GM21526 (cell line): Measurements from ENCODE around the gene LRRC2.
"Not testable (repeated sequence)": the region's sequence is repeated elsewhere in the genome, so short reads cannot be mapped to it uniquely, and the experiment has no call there.

Experiments
- ATAC-seq: cut with Tn5 transposase; IDR thresholded peaks from one replicate; pipeline ENCODE4 v1.9.1; 2021; ENCODE audit warnings: moderate library complexity; ENCODE audit not compliant: unreplicated experiment, low FRiP score

Gene LRRC2

GRCh38 chr3:46558184-46559043 is 7.7 kb downstream of the LRRC2 start:
- peak; percentile 72 for ATAC-seq

GRCh38 chr3:46557814-46558183 is 8.3 kb downstream of the LRRC2 start:
- ATAC-seq, result no peak

- ATAC-seq, result no peak
Observed at GRCh38 chr3:46553154-46553553, 12.9 kb downstream of the LRRC2 start.

- ATAC-seq, result no peak
Observed at GRCh38 chr3:46552538-46552937, 13.6 kb downstream of the LRRC2 start.

GRCh38 chr3:46551615-46552014 is 14.5 kb downstream of the LRRC2 start:
- ATAC-seq, result no peak

- ATAC-seq, result no peak
Observed at GRCh38 chr3:46549989-46550388, 16.1 kb downstream of the LRRC2 start.

- no peak for ATAC-seq
Observed at GRCh38 chr3:46549408-46549904, 16.6 kb downstream of the LRRC2 start.

GRCh38 chr3:46548611-46549010 is 17.5 kb downstream of the LRRC2 start:
- ATAC-seq, result not testable (repeated sequence)

- no peak for ATAC-seq
Observed at GRCh38 chr3:46546896-46547440, 19.1 kb downstream of the LRRC2 start.

- ATAC-seq, result no peak
Observed at GRCh38 chr3:46545818-46546630, 20.1 kb downstream of the LRRC2 start.

GRCh38 chr3:46544771-46545503 is 21.2 kb downstream of the LRRC2 start:
- ATAC-seq, result no peak

- no peak for ATAC-seq
Observed at GRCh38 chr3:46542801-46543201, 23.3 kb downstream of the LRRC2 start.

GRCh38 chr3:46542344-46542743 is 23.8 kb downstream of the LRRC2 start:
- ATAC-seq, result no peak

GRCh38 chr3:46541835-46542234 is 24.3 kb downstream of the LRRC2 start:
- ATAC-seq, result no peak

GRCh38 chr3:46540550-46540949 is 25.6 kb downstream of the LRRC2 start:
- no peak for ATAC-seq

GRCh38 chr3:46539443-46540005 is 26.6 kb downstream of the LRRC2 start:
- no peak for ATAC-seq

GRCh38 chr3:46538803-46539442 is 27.2 kb downstream of the LRRC2 start:
- ATAC-seq, result peak; percentile 76

GRCh38 chr3:46538425-46538802 is 27.7 kb downstream of the LRRC2 start:
- not testable (repeated sequence) for ATAC-seq

- no peak for ATAC-seq
Observed at GRCh38 chr3:46537779-46538178, 28.3 kb downstream of the LRRC2 start.

- ATAC-seq, result no peak
Observed at GRCh38 chr3:46537316-46537715, 28.8 kb downstream of the LRRC2 start.
